ENCODE measurements around the gene C10orf62. TPM values are rescaled to one million over a fixed set of nuclear protein-coding genes. Genes with fewer than 3 reads are reported as not detected.

C10orf62 gene
- total and polyA plus RNA-seq, 2 donors (not counting 3 experiments of a cell fraction or from before 2014, with no cell fraction given), result not detected

- Histone ChIP-seq H3K27me3 (ENCODE audit: control insufficient read depth in 2 of 2, insufficient read depth in 2 of 2, low read length in 2 of 2) (no peaks in the 10 kb centered on the region), H3K4me1 (ENCODE audit: control insufficient read depth, extremely low read depth, insufficient read depth, low read length) (peaks cover 14% of the 10 kb centered on the region), H3K36me3 (ENCODE audit: control insufficient read depth in 2 of 2, extremely low read depth in 1 of 2, insufficient read depth in 2 of 2, low read length in 2 of 2) (peaks cover 3 to 37% of the 10 kb centered on the region in 2 experiments), H2AFZ (ENCODE audit: low read depth, low read length) (no peak overlapping the region), H3K79me2 (ENCODE audit: control insufficient read depth, insufficient read depth, low read length) (no peaks in the 10 kb centered on the region), H3K9ac (replicated peaks; ENCODE audit: extremely low read depth, insufficient read depth, low read length) (no peak overlapping the region), H3K4me2 (ENCODE audit: insufficient read depth, low read length) (no peak overlapping the region), H4K20me1 (replicated peaks; ENCODE audit: control insufficient read depth, extremely low read depth, insufficient read depth, low read length) (no peaks in the 10 kb centered on the region), H3K27ac (ENCODE audit: insufficient read depth, low read depth, low read length) (no peak overlapping the region), H3K9me3 (replicated peaks; ENCODE audit: control insufficient read depth, insufficient read depth, low read length) (no peaks in the 10 kb centered on the region), H3K4me3 (replicated peaks in 1 of 3; ENCODE audit: insufficient read depth in 1 of 3, low read depth in 1 of 3, low read length in 3 of 3) (no peak overlapping the region), H3K9me1 (replicated peaks; ENCODE audit: control insufficient read depth, extremely low read depth, insufficient read depth, low read length) (no peaks in the 10 kb centered on the region)
- dilution Hi-C loops (cut with MboI; ENCODE audit: extremely low pct_ligation_motif_present, low sequenced_read_pairs) (no loop called here), intact Hi-C loops (cut with micrococcal nuclease) (loop anchor here (1.0 to 2.0 kb wide), 3 partner anchors 41 to 159 kb away; no protein-coding TSS in a partner anchor)
- ChIA-PET POLR2A (no interaction called here), CTCF (interaction anchor here (0.6 to 8.2 kb wide), 37 partner anchors 11 to 167 kb away, joined by 3 to 304 read pairs (median 5); partner anchors contain the start of genes C10orf62, HOGA1 and MORN4)
- no TSS peak for BruUV-seq (replicated peaks)
- TF ChIP-seq FOS (IDR thresholded peaks at IDR 0.05; ENCODE audit: borderline replicate concordance, insufficient read depth, low read length) (no peak), JUN (IDR thresholded peaks at IDR 0.05; ENCODE audit: borderline replicate concordance, insufficient read depth, insufficient read length, low read depth) (no peak), GATA2 (IDR thresholded peaks at IDR 0.05; ENCODE audit: insufficient read depth, insufficient read length, low read depth, low read length) (no peak), EZH2 (IDR thresholded peaks at IDR 0.05; ENCODE audit: borderline replicate concordance, low read depth, low read length, severe bottlenecking) (no peak), POLR2A (IDR thresholded peaks at IDR 0.05; ENCODE audit: low read depth, low read length) (no peak), POLR2AphosphoS5 (IDR thresholded peaks at IDR 0.05; ENCODE audit: insufficient read depth, low read depth, low read length) (no peak), CTCF (IDR thresholded peaks at IDR 0.05; ENCODE audit: extremely low read depth in 1 of 2, insufficient read depth in 1 of 2, low read depth in 1 of 2, low read length in 2 of 2) (no peak), MAX (IDR thresholded peaks at IDR 0.05; ENCODE audit: insufficient read depth, insufficient read length) (no peak), MYC (IDR thresholded peaks at IDR 0.05; ENCODE audit: low read depth, low read length) (no peak)
- FAIRE-seq, result no peak
- DNase-seq (ENCODE audit: low read depth, low spot score), result no peak
Observed at GRCh38 chr10:97571622-97572021, 17.9 kb upstream of the C10orf62 start.

Data from endothelial cell of umbilical vein (primary cell).